ENCODE data around the gene ZNF621.

GRCh38 chr3:40504636-40505430, 19.9 kb upstream of the ZNF621 start:
- TF ChIP-seq CEBPB (IDR thresholded peaks at IDR 0.05) (no peak), USF1 (IDR thresholded peaks at IDR 0.05) (no peak)
